Measurements from ENCODE around the gene UNC13B.
A peak's percentile ranks its signal among the peaks of the same experiment; 100 is the strongest.
"Not testable (repeated sequence)": the region's sequence is repeated elsewhere in the genome, so short reads cannot be mapped to it uniquely, and the experiment has no call there.

Gene UNC13B

DNA sequence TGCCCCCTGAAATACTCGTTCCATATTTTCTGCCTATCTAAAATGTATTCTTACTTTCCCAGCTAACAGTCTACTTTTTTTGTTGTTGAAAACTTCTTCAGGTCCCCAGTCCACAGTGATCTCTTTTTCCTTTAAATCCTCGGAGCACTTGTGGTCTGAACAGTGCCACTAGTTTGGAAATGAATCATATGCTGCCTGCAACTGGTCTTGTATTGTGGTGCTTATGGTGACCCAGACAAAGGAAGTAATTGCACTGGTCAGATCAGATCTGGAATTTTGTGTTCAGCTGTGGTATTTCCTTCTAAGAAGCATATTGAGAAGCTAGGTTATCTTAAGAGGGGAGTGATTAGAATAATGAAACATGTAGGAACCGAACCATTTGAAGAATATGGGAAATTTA is 2.9 kb downstream of the UNC13B start:
- DNase-seq: peak in 1 of 2 experiments; percentile 11

DNA sequence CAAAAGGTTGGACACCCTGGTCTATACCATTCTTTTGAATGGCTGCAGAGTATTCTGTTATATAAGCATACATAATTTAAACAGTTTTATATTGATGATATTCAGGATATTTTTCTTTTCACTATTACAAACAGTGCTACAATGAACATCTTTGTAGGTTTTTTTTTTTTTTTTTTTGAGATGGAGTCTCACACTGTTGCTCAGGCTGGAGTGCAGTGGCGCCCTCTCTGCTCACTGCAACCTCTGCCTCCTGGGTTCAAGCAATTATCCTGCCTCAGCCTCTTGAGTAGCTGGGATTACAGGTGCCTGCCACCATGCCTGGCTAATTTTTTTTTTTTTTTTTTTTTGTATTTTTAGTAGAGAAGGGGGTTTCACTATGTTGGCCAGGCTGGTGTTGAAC is 5.6 kb downstream of the UNC13B start:
- not testable (repeated sequence) for DNase-seq

DNA sequence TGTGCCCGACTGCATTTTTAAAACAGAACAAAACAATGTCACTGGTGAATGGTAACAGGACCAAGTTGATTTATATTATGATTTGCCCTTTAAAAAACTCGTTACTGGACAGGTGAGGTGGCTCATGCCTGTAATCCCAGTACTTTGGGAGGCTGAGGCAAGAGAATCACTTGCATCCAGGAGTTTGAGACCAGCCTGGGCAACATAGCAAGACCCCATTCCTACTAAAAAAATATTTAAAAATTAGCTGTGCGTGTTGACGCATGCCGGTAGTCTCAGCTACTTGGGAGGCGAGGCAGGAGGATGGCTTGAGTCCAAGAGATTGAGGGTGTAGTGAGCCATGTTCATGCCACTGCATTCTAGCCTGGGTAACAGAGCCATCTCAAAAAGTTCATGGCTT is 7.2 kb downstream of the UNC13B start:
- no peak for DNase-seq

DNA sequence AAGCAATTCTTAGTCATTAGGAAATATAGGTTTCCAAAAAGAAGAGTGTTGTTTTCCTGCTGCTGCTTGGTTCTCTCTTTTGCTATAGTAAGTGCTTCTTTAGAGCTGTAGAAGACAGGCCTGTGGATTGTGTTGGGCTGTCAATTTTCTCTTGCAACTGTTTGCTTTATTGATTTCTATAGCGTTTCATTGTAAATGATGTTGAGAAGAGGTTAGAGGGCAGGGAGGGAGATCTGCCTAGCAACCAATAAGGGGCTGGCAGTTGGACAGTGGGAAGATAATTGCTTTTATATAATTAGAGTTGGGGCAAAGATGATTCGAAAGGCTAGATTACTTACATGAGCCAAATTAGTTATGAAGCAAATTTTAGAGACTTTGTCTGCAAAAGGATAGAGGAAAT is 11.1 kb downstream of the UNC13B start:
- no peak for DNase-seq

DNA sequence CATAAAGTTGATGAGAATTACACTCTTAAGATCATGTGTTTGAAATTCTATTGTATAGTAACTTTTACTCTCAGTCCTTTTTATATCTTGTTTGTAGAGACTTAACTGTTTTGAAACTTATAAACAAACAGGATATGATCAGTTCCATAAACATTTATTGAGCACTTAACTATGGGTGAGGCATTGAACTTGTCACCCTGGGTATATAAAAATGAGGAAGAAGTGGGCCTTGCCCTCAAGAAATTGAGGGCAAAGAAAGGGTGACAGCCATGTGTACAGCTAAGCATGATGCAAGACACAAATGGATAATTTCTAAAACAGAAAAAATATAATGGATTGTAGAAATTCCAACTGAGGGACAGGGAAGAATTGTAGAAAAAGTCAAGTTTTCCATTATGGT is 15.7 kb downstream of the UNC13B start:
- DNase-seq: no peak

DNA sequence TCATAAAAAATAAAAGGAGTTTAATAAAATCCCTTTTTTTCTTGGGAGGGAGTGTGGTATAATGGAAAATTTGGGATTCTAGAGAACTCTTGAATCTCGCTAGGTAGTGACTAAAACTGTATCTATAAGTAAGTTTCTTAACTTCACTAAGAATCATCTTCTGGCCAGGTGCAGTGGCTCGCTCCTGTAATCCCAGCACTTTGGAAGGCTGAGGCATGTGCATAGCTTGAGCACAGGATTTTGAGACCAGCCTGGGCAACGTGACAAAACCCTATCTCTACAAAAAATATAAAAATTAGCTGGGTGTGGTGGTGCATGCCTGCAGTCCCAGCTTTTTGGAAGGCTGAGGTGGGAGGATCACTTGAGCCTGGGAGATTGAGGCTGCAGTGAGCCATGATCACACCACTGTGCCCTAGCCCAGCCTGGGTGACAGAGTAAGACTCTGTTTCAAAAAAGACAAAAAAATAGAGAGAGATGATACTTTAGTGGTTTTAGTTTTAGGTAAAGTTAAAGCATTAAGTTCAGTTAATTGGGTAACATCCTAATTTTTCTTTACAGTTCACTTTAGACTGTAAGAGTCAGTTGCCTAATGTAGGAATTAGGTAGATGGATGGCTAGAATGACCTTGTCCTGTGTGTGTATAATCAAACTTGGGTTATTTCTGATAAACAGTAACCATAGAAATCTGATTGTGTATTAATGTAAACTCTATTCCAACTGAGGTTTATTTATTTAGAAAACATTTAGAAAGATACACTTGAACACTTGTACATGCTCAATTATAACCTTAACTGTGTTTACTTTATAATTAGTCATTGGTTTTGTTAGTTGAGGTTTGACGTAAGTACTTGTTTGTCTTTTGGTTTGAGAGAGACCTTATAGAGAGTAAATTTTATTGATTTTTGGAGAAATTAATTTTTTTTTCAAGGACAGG is 17.8 kb downstream of the UNC13B start:
- DNase-seq: no peak

DNA sequence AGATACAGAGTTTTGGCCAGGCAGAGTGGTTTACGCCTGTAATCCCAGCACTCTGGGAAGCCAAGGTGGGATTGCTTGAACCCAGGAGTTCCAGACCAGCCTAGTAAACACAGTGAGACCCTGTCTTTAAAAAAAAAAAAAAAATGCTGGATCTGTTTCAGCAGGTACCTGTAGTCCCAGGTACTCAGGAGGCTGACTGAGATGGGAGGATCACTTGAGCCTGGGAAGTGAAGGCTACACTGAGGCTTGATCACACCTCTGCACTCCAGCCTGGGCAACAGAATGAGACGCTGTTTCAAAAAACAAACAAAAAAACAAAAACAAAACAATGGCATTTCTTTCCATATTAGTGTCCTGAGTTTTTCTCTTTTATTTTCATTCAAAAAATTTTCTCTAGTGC is 19.0 kb downstream of the UNC13B start:
- no peak for DNase-seq

DNA sequence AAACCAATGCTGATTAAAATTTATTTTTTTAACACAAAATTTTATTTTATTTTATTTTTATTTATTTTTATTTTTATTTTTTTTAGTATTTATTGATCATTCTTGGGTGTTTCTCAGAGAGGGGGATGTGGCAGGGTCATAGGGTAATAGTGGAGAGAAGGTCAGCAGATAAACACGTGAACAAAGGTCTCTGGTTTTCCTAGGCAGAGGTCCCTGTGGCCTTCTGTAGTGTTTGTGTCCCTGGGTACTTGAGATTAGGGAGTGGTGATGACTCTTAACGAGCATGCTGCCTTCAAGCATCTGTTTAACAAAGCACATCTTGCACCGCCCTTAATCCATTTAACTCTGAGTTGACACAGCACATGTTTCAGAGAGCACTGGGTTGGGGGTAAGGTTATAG is 20.6 kb downstream of the UNC13B start:
- not testable (repeated sequence) for DNase-seq

DNA sequence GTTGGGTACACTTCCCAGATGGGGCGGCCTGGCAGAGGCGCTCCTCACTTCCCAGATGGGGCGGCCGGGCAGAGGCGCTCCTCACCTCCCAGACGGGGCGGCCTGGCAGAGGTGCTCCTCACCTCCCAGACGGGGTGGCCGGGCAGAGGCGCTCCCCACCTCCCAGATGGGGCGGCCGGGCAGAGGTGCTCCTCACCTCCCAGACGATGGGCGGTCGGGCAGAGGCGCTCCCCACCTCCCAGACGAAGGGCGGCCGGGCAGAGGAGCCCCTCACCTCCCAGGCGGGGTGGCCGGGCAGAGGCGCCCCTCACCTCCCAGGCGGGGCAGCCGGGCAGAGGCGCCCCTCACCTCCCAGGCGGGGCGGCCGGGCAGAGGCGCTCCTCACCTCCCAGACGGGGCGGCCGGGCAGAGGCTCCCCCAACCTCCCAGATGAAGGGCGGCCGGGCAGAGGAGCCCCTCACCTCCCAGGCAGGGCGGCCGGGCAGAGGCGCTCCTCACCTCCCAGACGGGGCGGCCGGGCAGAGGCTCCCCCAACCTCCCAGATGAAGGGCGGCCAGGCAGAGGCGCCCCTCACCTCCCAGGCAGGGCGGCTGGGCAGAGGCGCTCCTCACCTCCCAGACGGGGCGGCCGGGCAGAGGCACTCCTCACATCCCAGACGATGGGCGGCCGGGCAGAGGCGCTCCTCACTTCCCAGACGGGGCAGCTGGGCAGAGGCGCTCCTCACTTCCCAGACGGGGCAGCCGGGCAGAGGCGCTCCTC is 21.4 kb downstream of the UNC13B start:
- not testable (repeated sequence) for DNase-seq

DNA sequence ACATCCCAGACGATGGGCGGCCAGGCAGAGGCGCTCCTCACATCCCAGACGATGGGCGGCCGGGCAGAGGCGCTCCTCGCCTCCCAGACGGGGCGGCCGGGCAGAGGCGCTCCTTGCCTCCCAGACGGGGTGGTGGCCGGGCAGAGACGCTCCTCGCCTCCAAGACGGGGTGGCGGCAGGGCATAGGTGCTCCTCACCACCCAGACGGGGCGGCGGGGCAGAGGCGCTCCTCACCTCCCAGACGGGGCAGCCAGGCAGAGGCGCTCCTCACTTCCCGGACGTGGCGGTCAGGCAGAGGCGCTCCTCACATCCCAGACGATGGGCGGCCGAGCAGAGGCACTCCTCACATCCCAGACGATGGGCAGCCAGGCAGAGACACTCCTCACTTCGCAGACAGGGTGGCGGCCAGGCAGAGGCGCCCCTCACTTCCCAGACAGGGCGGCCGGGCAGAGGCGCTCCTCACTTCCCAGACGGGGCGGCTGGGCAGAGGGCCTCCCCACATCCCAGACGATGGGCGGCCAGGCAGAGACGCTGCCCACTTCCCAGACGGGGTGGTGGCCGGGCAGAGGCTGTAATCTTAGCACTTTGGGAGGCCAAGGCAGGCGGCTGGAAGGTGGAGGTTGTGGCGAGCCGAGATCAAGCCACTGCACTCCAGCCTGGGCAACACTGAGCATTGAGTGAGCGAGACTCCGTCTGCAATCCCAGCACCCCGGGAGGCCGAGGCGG is 22.1 kb downstream of the UNC13B start:
- not testable (repeated sequence) for DNase-seq

DNA sequence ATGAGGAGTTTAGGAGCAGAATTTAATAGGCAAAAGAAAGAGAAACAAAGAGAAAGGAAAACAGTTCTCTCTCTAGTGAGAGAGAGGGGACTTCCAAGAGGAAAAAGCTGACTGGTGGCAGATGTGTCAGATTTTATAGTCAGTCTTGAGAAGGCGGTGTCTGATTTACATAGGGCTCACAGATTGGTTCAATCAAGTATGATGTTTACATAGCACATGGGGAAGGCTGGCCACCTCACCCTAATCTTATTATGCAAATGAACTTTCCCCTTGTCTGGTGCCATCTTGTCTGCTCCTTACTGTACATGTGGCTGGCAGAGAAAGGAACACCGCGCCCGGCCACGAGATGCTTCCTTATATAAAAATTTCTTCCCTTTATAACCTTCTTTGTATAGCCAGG is 24.7 kb downstream of the UNC13B start:
- DNase-seq: no peak

DNA sequence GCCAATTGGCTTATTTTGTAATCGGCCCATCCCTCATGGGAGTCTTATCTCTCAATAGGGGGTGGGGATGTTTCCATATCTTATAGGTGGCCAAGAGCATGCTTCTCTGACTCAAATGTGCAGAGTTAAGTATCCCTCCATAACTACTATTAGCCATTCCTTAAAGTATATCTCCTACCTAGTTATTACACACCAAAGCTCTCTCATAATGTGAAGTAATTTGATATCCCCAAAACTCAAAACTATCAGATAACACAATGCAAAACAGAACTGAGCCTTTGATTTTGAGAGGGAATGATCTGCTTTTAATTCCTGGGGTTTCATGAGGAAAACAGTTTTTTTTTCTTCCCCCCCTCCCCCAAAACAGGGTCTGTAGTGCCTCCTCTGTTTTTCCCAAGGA is 28.4 kb downstream of the UNC13B start:
- no peak for DNase-seq

DNA sequence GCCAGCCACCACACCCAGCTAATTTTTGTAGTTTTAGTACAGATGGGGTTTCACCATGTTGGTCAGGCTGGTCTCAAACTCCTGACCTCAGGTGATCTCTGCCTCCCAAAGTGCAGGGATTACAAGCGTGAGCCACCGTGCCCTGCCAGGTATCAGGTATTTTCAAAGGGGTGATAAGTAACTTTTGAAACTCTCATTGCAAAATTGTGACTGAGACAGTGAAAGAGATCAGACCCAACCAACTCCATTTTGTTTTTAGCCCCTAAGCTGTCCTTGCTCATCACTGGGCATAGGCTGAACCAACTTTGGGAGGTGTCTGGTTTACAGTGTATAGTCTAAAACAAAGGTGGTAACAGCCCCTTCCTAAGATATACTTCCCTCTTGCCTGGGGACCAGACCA is 29.3 kb downstream of the UNC13B start:
- DNase-seq: no peak

DNA sequence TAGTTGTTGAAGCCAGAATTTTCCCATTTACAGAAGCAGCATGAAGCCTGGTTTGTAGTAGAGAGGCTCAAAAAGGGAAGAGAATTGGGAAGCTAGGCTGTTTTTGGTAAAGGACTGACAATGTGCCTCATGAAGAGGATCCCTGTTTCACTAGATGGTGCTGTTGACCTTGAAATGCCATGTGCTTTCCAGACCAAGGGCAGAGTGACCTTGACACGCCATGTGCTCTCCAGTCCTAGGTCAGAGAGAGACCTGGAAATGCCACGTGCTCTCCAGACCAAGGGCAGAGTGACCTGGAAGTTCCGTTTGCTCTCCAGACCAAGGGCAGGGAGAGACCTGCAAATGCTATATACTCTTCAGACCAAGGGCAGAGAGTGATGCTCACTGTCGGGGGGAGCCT is 32.0 kb downstream of the UNC13B start:
- DNase-seq: no peak

DNA sequence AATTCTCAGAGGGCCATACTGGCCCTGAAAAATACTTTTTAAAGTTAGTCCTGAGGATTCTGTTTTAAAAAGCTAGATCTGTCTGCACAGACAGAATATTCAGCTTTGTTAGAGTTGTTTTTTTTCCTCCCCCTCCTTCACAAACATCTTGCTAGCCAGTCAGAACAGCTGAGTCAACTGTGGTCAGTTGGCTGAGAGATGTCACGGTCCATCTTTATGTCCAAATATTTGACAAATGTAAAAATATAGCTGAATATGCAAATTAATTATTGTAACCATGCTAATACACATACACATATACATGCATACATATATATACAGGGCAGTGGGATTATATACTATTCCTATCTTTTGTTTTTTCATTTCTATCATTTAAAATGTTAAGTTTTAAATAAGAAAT is 33.9 kb downstream of the UNC13B start:
- no peak for DNase-seq

DNA sequence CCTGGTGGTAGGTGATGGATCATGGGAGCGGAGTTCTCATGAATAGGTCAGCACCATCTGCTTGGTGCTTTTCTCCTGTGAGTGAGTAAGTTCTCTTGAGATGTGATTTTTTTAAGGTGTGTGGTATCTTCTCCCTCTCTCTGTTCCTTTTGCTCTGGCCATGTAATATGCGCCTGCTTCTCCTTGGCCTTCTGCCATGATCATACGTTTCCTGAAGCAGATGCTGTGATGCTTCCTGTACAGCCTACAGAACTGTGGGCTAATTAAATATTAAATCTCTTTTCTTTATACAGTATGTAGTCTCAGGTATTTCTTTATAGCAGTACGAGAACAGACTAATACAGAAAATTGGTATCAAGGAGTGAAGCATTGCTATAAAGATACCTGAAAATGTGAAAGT is 36.4 kb downstream of the UNC13B start:
- DNase-seq: no peak

DNA sequence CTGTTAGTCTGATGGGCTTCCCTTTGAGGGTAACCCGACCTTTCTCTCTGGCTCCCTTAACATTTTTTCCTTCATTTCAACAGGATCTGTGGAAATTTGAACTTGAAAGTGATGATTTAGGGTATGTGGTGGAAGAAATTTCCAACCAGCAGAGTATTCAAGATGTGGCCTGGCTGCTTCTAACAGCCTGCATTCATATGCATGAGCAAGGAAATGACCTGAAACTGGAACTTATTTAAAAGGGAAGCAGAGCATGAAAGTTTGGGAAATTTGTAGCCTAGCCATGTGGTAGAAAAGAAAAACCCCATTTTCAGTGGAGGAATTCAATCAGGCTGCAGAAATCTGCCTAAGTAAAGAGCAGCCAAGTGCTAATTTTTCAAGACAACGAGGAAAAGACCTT is 41.7 kb downstream of the UNC13B start:
- DNase-seq: no peak

DNA sequence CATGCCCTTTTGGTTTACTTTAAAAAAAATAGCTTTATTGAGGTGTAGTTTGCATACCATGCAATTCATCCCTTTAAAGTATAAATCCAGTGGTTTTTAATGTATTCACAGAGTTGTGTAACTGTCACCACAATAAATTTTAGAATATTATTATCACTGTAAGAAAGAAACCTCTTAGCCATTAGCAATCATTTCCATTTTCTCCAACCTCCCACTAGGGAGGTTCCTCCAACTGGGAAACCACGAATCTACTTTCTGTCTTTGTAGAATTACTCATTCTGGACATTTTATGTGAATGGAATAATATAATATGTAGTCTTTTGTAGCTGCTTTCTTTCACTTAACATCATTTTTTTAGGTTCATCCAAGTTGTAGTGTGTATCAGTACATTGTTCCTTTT is 43.5 kb downstream of the UNC13B start:
- DNase-seq: no peak

DNA sequence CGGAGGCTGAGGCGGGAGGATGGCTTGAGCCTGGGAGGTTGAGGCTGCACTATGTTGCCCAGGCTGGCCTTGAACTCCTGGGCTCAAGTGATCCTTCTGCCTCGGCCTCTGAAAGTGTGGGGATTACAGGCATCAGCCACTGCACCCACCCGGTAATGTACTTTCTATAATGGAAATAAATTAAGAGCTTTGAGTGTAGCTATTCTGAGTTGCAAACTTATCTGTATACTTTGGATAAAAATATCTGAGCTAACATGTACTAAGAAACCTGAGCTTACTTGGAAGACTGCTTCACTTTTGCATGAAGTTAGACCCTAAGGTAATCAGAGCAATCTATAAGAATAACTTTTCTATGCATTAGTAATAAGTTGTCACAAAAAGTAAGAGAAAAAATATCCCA is 50.0 kb downstream of the UNC13B start:
- no peak for DNase-seq

DNA sequence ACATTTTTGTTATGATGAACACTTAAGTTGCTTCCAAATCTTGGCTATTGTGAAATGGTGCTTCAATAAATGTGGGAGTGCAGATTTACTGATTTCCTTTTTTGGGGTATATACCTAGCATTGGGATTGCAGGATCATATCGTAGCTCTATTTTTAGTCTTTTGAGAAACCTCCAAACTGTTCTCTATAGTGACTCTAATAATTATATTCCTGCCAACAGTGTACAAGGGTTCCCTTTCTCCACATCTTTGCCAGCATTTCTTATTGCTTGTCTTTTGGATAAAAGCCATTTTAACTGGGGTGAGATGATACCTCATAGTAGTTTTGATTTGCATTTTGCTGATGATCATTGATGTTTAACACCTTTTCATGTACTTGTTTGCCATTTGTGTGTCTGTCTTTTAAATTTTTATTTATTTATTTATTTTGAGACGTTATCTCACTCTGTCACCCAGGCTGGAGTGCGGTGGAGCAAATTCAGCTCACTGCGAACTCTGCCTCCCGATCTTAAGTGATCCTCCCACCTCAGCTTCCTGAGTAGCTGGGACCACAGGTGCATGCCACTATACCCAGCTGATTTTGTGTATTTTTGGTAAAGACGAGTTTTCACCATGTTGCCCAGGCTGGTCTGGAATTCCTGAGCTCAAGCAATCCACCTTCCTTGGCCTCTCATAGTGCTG is 59.0 kb downstream of the UNC13B start:
- no peak for DNase-seq

DNA sequence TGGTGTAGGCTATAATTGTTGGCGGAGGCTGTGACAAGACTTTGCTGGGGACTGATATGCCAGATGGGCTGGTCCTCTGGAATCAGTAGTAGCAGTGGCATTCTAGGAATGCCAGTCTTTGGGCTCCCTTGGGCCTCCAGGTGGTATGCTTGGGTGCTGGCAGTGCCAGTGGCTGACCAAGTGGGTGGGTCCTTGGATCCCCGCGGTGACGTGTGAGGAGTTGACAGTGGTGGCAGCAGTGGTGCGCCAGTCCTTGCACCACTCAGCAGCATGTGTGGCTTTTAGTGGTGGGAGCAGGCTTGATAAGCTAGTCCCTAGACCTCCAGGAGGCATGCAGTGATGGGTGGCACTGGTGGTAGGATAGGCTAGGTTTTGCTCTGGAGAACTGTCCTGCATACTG is 63.9 kb downstream of the UNC13B start:
- no peak for DNase-seq

DNA sequence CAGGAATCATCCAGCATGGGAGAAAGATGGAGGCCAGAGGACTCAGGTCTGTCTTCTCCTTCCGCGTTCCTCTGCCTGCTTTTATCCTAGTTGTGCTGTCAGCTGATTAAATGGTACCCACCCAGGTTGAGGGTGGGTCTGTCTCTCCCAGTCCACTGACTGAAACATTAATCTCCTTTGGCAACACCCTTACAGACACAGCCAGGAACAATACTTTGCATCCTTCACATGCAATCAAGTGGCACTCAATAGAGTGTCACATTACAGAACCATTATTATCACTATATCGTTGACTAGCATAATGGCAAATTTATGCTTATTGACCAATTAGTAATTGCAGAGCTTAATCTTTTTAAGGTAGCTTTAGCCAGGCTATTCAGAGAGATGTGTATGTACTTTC is 64.8 kb downstream of the UNC13B start:
- DNase-seq: no peak

DNA sequence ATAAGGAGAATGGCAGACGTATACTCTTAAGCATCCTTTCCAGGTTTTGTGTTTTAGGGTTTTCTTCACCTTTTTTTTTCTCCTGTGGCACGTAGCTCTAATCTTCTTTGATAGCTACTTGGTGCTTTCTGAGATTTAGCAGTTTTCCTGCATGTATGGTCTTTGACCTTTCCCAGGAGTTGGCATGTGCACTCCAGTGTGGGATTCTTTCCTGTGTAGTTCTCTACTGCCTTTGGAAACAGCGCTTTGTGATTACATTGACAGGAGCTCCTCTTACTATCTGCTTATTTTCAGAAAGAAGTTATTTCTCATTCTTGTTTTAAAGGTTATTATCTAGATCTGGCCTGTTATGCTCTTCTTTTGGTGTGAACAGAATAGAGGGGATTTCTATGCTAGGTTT is 65.5 kb downstream of the UNC13B start:
- no peak for DNase-seq
